GM20431 (cell line): ENCODE data around the gene NLRP13.

Experiments used
- in situ Hi-C: fragments of 300-500 bp; cut with MseI, MboI; formaldehyde crosslinking; loops from one replicate; pipeline ENCODE4 v1.15.0; 2020; ENCODE audit warnings: low sequenced_read_pairs; ENCODE audit not compliant: unreplicated experiment

The NLRP13 gene

DNA sequence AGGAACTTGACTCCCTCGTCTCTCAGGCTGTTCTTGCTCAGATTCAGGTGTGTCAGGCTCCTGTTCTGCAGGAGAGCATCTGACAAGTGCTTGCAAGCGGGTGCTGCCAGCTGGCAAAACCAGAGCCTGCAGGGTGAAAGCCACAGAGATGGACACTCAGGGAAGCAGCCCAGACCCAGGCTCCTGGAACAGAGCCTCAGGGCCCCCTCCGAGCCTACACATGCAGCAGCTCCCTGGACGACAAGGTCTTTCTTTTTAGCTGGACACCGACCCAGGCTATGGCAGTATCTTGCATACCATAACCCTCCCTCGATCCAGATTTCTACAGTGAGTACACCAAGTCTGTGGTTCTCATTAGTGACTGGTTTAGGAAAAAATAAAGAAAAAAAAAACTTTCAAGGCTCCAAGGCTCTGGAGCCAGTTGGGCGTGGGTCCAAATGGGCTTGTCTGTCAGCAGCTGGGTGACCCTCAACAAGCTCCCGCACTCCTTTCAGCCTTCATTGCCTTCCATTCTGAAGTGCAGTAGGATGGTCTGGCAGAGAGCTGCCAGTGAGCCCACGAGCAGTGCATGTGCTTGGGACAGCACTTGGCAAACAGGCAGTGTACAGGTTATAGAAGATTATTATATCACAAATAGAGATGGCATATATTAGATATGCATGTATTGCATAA, 29.9 kb downstream of the NLRP13 start:
- in situ Hi-C loops: no loop called here

DNA sequence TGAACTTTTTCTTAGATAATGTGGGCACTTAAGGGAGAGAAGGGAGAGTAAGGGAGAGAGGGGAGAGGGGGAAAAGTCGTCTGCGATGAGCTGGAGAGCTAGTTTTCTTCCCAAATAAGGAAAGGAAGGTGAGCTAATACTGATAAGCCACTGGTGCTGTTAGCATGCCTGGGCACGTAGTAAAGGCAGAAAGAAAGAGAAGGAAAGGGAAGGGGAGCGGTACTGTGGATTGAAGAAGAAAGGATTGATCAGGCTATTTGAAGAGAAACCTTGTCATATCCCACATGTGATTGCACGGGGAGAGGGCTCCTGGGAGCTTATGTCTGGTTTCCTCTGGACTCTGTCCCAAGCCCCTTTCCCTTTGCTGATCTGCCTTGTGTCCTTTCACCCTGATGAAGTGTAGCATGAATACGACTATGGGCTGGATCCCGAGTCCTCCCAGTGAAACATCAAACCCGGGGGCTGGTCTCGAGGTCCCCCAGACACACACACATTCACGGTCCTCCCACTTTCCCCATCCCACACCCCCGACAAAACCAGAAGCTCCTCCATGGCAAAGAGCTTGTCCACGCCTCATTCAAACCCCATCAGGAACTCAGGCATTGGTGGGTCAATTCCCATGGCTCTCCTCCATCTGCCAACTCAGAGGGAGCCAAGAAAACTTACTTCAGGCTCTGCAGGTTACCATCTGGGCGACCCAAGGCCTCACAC, 30.6 kb downstream of the NLRP13 start:
- in situ Hi-C loops: no loop called here

DNA sequence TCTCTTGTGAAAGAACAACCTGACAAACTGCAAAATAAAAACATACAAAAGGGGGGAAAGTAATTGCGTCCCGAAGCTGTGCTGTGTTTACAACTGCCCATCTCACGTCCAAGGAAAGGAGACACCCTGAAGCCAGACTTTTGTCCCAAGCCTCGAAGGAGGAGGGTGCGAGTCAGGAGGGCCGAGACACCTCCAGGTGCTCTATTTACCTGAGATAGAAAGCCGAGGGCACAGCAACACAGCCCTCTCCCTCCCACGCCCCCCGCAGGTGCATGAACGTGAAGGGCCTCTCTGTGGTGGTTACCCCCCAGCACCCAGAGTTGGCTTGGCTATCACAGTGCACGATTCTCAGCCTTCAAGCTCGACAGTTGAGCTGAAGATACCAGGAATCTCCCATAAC, 33.2 kb downstream of the NLRP13 start:
- in situ Hi-C loops: no loop called here

DNA sequence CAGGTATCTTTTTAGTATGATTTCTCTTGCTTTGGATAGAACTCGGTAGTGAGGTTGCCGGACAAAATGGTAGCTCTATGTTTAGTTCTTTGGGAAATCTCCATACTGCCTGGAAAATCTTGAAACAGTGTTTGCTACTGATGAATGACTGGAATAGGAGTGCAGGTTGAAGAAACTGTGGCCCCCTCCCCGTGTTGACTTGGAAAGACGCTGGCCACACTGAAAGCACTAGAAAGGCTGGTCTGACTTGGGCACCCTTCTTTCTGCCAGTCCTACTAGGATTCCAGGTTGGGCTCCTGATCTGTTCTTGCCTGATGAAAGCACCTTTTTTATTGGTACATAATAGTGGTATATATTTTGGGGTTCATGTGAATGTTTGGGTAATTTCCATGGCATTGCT, 49.5 kb downstream of the NLRP13 start:
- in situ Hi-C loops: no loop called here

DNA sequence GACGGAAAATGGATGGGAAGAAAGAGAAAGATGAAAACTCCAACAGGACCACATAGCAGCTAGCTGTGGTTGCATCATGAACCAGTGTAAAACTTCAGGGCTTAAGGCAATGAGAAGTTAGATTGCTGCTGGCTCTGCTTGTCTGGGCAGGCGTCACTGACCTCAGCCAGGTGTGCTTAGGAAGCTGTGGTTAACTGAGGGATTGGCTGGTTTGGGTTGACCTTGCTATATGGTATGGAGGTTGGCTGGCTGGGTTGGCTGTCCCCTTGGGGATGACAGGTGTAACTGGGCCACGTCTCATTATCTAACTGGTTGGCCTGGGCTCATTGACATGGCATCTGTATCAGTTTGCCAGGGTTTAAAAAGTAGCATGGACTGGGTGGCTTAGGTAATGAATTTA, 54.9 kb downstream of the NLRP13 start:
- in situ Hi-C loops: no loop called here

DNA sequence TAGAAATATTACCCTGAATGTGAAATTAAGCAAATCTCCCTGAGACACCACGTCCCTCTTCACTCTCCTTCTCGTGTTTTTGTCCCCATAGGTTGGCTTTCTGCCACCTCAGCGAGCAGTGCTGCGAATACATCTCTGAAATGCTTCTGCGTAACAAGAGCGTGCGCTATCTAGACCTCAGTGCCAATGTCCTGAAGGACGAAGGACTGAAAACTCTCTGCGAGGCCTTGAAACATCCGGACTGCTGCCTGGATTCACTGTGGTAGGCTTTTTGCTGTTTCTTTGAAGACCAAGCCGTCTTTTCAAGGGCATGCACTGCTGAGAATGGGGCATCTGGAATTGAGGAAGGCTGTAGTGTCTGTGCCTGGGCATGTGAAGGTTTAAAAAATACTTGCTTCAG, 61.4 kb downstream of the NLRP13 start:
- in situ Hi-C loops: no loop called here

DNA sequence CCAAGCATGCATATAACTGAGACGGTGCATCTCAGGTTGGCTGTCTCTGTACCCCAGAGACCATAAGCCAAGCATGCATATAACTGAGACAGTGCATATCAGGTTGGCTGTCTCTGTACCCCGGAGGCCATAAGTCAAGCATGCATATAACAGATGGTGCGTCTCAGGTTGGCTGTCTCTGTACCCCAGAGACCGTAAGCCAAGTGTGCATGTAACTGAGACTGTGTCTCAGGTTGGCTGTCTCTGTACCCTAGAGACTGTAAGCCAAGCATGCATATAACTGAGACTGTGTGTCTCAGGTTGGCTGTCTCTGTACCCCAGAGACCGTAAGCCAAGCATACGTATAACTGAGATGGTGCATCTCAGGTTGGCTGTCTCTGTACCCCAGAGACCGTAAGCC, 65.0 kb downstream of the NLRP13 start:
- in situ Hi-C loops: no loop called here

DNA sequence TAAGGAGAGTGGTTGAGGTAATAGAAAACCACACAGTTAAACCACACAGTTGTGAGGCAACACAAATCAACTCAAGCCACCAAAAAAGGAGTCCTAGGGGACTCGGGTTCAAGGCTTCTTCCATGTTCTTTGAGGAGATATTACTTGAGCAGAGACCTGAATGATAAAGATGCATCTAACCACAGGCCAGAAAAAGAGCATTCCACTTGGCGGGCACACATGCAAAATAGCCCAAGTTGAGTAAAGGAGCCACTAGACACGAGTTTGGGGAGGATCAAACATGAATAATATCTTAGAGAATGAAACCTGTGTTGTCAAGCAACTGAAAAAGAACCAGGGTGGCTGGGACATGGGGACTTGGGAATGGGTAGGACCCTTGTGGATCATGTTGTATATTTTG, 65.6 kb downstream of the NLRP13 start:
- in situ Hi-C loops: no loop called here

DNA sequence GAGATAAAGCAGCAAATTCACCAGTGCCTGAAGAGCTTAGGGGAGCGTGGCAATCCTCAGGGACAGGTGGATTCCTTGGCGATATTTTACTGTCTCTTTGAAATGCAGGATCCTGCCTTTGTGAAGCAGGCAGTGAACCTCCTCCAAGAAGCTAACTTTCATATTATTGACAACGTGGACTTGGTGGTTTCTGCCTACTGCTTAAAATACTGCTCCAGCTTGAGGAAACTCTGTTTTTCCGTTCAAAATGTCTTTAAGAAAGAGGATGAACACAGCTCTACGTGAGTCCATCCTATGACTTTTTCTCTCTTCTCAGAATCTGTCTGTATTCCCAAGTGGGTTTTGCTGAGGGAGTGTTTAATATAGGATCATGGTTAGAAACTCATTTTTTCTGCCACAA, 73.2 kb downstream of the NLRP13 start:
- in situ Hi-C loops: no loop called here

DNA sequence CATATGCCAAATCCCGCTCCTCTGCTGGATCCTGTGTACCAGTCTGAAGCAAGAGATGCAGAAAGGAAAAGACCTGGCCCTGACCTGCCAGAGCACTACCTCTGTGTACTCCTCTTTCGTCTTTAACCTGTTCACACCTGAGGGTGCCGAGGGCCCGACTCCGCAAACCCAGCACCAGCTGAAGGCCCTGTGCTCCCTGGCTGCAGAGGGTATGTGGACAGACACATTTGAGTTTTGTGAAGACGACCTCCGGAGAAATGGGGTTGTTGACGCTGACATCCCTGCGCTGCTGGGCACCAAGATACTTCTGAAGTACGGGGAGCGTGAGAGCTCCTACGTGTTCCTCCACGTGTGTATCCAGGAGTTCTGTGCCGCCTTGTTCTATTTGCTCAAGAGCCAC, 73.7 kb downstream of the NLRP13 start:
- in situ Hi-C loops: no loop called here

DNA sequence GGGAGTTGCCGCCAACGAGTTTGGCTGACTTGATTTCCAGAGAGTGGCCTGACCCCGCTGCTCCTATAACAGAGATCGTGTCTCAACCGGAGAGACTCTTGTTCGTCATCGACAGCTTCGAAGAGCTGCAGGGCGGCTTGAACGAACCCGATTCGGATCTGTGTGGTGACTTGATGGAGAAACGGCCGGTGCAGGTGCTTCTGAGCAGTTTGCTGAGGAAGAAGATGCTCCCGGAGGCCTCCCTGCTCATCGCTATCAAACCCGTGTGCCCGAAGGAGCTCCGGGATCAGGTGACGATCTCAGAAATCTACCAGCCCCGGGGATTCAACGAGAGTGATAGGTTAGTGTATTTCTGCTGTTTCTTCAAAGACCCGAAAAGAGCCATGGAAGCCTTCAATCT, 74.2 kb downstream of the NLRP13 start:
- in situ Hi-C loops: no loop called here

DNA sequence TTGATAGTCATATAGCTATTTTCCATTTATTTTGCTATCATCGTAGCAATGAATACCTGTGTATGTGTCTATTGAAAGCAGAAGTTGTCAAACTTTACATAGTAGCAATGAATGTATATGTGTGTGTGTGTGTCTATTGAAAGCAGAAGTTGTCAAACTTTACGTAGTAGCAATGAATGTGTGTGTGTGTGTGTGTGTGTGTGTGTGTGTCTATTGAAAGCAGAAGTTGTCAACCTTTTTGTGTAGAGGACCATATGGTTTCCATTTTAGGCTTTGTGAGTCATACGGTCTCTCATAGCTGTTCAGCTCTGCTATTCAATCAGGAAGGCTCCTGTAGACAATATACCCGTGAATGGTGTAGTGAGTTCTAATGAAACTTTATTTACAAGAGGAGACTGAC, 75.0 kb downstream of the NLRP13 start:
- in situ Hi-C loops: no loop called here

DNA sequence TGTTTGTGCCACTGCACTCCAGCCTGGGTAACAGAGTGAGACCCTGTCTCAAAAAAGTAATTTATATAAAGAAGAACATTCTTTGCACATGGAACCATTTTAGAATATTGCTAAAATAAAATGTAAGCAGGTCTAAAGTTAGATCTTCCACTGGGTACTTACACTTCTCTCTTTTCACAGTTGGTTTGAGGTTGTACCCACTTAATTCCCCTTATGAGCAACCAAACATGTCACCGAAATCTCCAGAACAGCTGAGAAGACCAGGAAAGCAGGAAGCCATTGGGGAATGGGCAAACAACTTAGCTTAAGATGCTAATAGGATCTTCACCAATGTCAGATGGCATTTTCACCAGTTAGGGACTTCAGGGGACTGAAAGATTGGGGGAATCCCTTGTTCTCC, 77.0 kb downstream of the NLRP13 start:
- in situ Hi-C loops: no loop called here
